PC-3 (cell line): Measurements from ENCODE around the gene ARPC3.

Experiments used
- CTCF ChIP-seq: fragments of 300-600 bp; sonication (generic); conservative IDR thresholded peaks from 2 replicates; pipeline ENCODE4 v1.5.1; 2017; ENCODE audit warnings: antibody characterized with exemption, low read depth, mild to moderate bottlenecking, low read length
- EZH2 ChIP-seq: fragments of 300-600 bp; sonication (generic); IDR thresholded peaks from one replicate; pipeline ENCODE4 v1.6.1; 2017; ENCODE audit warnings: antibody characterized with exemption, mild to moderate bottlenecking, low read length; ENCODE audit not compliant: unreplicated experiment
- EZH2phosphoT487 ChIP-seq: fragments of 300-600 bp; sonication (generic); IDR thresholded peaks from 2 replicates; pipeline ENCODE4 v1.6.1; 2018; ENCODE audit warnings: mild to moderate bottlenecking, antibody characterized with exemption, low read length, borderline replicate concordance

- no peak for TF ChIP-seq CTCF
- TF ChIP-seq EZH2 = no peak
- TF ChIP-seq EZH2phosphoT487 = no peak
Measured at GRCh38 chr12:110465024-110465423, 14.9 kb upstream of the ARPC3 start.
